A549 (cell line): Measurements from ENCODE around the gene GLDC. TPM values are rescaled to one million over a fixed set of nuclear protein-coding genes. Genes with fewer than 3 reads are reported as not detected.
A peak's percentile ranks its signal among the peaks of the same experiment; 100 is the strongest.

Source experiments
- ATAC-seq, 2 experiments: fragments of 200-7000 bp in 1 of 2; fragments of >200 bp in 1 of 2; cut with Nextera tagmentation in 1 of 2; cut with Tn5 transposase in 1 of 2; 3 replicates each; pipeline versions ENCODE4 v1.8.0 to v1.9.1; 2018 to 2020; ENCODE audit warnings: mild to moderate bottlenecking in 1 of 2, moderate library complexity in 1 of 2
- CTCF ChIA-PET: fragments of 300-600 bp; sonication (Branson Sonifier 250); formaldehyde crosslinking; extraction: SDS; loops from one replicate; lab custom pipeline; 2021; ENCODE audit warnings: antibody characterized with exemption, inconsistent platforms; lab: Yijun Ruan, JAX
- POLR2A ChIA-PET: fragments of 350-600 bp; formaldehyde crosslinking; extraction: SDS; loops from one replicate; lab custom pipeline; 2021; ENCODE audit warnings: antibody characterized with exemption, inconsistent platforms; lab: Yijun Ruan, JAX
- DNase-seq, 2 experiments: peaks; one replicate each; pipeline versions ENCODE4 v3.0.0 to v3.0.0-alpha.2; 2011 to 2016; ENCODE audit warnings: low read depth in 1 of 2, low spot score in 1 of 2
- FAIRE-seq: peaks from 2 replicates; lab custom pipeline; 2011; peaks lifted over from hg19 to GRCh38; lab: Jason Lieb, UNC
- H3K27ac ChIP-seq, 2 experiments: fragments of >200 bp; sonication (Bioruptor Twin); formaldehyde crosslinking; 3 replicates each; pipeline ENCODE4 v1.5.1; 2016 to 2017
- H3K4me1 ChIP-seq: fragments of >200 bp; sonication (Bioruptor Twin); formaldehyde crosslinking; 3 replicates; pipeline ENCODE4 v1.6.1; 2016
- H3K4me2 ChIP-seq: fragments of >200 bp; sonication (Bioruptor Twin); formaldehyde crosslinking; 3 replicates; pipeline ENCODE4 v1.6.1; 2016
- H3K4me3 ChIP-seq: fragments of >200 bp; sonication (Bioruptor Twin); formaldehyde crosslinking; 3 replicates; pipeline ENCODE4 v1.5.1; 2016
- H3K9me3 ChIP-seq: fragments of >200 bp; sonication (Bioruptor Twin); formaldehyde crosslinking; 3 replicates; pipeline ENCODE4 v1.6.1; 2016
- BHLHE40 ChIP-seq: IDR thresholded peaks from 2 replicates; pipeline ENCODE4 v1.6.1; 2012; ENCODE audit warnings: low read depth, low read length, inconsistent platforms
- CBX2 ChIP-seq: fragments of 200-600 bp; sonication (generic); IDR thresholded peaks from 2 replicates; pipeline ENCODE4 v1.6.1; 2016; ENCODE audit warnings: low read depth, mild to moderate bottlenecking, borderline replicate concordance
- CBX8 ChIP-seq: fragments of 200-600 bp; sonication (generic); IDR thresholded peaks from 2 replicates; pipeline ENCODE4 v1.6.1; 2016
- CEBPB ChIP-seq, 2 experiments: fragments of >200 bp in 1 of 2; sonication (Bioruptor Twin) in 1 of 2; formaldehyde crosslinking in 1 of 2; IDR thresholded peaks; 2 replicates each; pipeline ENCODE4 v1.6.1; 2012 to 2016
- E2F6 ChIP-seq: IDR thresholded peaks from 2 replicates; pipeline ENCODE4 v1.6.1; 2012; ENCODE audit warnings: low read depth, borderline replicate concordance
- HOXB13 ChIP-seq: fragments of 250-450 bp; sonication (Bioruptor Pico); IDR thresholded peaks from 2 replicates; pipeline ENCODE4 v1.5.0; 2020; ENCODE audit warnings: low read depth, mild to moderate bottlenecking, moderate library complexity
- JUNB ChIP-seq: fragments of >200 bp; sonication (Bioruptor Twin); formaldehyde crosslinking; IDR thresholded peaks from 2 replicates; pipeline ENCODE4 v1.6.1; 2016
- KDM5A ChIP-seq: fragments of 200-600 bp; sonication (generic); IDR thresholded peaks from 2 replicates; pipeline ENCODE4 v1.6.1; 2016; ENCODE audit warnings: antibody characterized with exemption, mild to moderate bottlenecking
- MAZ ChIP-seq: fragments of 150-350 bp; IDR thresholded peaks from 2 replicates; pipeline ENCODE4 v1.6.1; 2014; ENCODE audit warnings: antibody characterized with exemption, low read depth, low read length, borderline replicate concordance
- NR3C1 ChIP-seq: fragments of >200 bp; sonication (Bioruptor Twin); formaldehyde crosslinking; IDR thresholded peaks from 3 replicates; pipeline ENCODE4 v1.6.1; 2017
- PBX3 ChIP-seq: IDR thresholded peaks from 2 replicates; pipeline ENCODE4 v1.6.1; 2012
- RAD21 ChIP-seq, 2 experiments: fragments of >200 bp in 1 of 2; sonication (Bioruptor Twin) in 1 of 2; formaldehyde crosslinking in 1 of 2; IDR thresholded peaks in 1 of 2; conservative IDR thresholded peaks in 1 of 2; 2 replicates in 1 of 2; 3 replicates in 1 of 2; pipeline ENCODE4 v1.6.1; 2012 to 2018; ENCODE audit warnings: inconsistent platforms in 1 of 2
- REST ChIP-seq: fragments of 200-600 bp; sonication (generic); IDR thresholded peaks from 2 replicates; pipeline ENCODE4 v1.6.1; 2016; ENCODE audit warnings: antibody characterized with exemption, mild to moderate bottlenecking, moderate library complexity
- RNF2 ChIP-seq: fragments of 200-600 bp; sonication (generic); IDR thresholded peaks from 2 replicates; pipeline ENCODE4 v1.6.1; 2016; ENCODE audit warnings: low read depth, mild to moderate bottlenecking, antibody characterized with exemption, moderate library complexity, borderline replicate concordance
- SMC3 ChIP-seq: fragments of >200 bp; sonication (Bioruptor Twin); formaldehyde crosslinking; IDR thresholded peaks from 3 replicates; pipeline ENCODE4 v1.6.1; 2018; ENCODE audit warnings: inconsistent platforms
- TP53 ChIP-seq: fragments of 250-450 bp; sonication (Bioruptor Pico); IDR thresholded peaks from 2 replicates; pipeline ENCODE4 v1.5.0; 2021; ENCODE audit warnings: mild to moderate bottlenecking, moderate library complexity
- ZSCAN20 ChIP-seq: fragments of 250-450 bp; sonication (Bioruptor Pico); IDR thresholded peaks from 2 replicates; pipeline ENCODE4 v1.8.0; 2022; ENCODE audit warnings: mild to moderate bottlenecking, moderate library complexity
- WGBS: methylation state at CpG from one replicate; pipeline ENCODE4 v1.1.6; 2017; ENCODE audit errors: missing lambda C conversion rate; 5-methylcytosine and 5-hydroxymethylcytosine counted together
- polyA plus RNA-seq, 4 experiments: library from polyadenylated mRNA; depleted of rRNA in 3 of 4; stranded (reverse); fragments of >200 nt; fragmentation: RNase III in 1 of 4; extraction: RNeasy Plus Mini Kit Qiagen cat#74134 plus additional on column Dnase treatment in 1 of 4; gene quantifications; 2 replicates in 3 of 4; 3 replicates in 1 of 4; pipeline ENCODE4 v1.2.3, GENCODE V29; 2011 to 2017

The GLDC gene
- polyA plus RNA-seq, 2 of the 4 experiments (the other 2 are of a cell fraction): 16.7 to 18.8 TPM

GRCh38 chr9:6495466-6495865 lies 150.1 kb downstream of the GLDC start:
- Histone ChIP-seq H3K4me1 (no peaks in the 10 kb centered on the region), H3K9me3 (no peaks in the 10 kb centered on the region), H3K4me3 (no peak overlapping the region), H3K4me2 (no peak overlapping the region), H3K27ac (no peak overlapping the region)
- POLR2A ChIA-PET: no interaction called here
- DNase-seq: peak in 1 of 2 experiments; percentile 10
- FAIRE-seq: no peak
- CTCF ChIA-PET: interaction anchor here (0.8 to 1.7 kb wide), 4 partner anchors 12 to 80 kb away, joined by 3 to 6 read pairs (median 3); no protein-coding TSS in a partner anchor
- peak in 1 of 2 experiments; percentile 46; a peak in 2 of 6 replicates for ATAC-seq
- WGBS: 83% methylated on average over 1 of the region's 1 CpG
- 0 out of 5 replicates have a peak, but pooled peaks of 1 of the 2 experiments have one; percentile 4 for TF ChIP-seq RAD21 (conservative IDR thresholded peaks at IDR 0.05 in 1 of 2, IDR thresholded peaks at IDR 0.05 in 1 of 2)
- TF ChIP-seq KDM5A: no peak

- H3K27ac ChIP-seq: no peak overlapping the region
- no peak overlapping the region for H3K4me3 ChIP-seq
- no peak overlapping the region for H3K4me2 ChIP-seq
- H3K4me1 ChIP-seq: no peaks in the 10 kb centered on the region
- POLR2A ChIA-PET: no interaction called here
- DNase-seq: no peak
- WGBS: 94% methylated on average over 2 of the region's 2 CpGs
- no peak for FAIRE-seq
- CTCF ChIA-PET: interaction anchor here (0.6 kb wide), 1 partner anchor 13 kb away, joined by 3 read pairs; no protein-coding TSS in a partner anchor
- TF ChIP-seq RNF2: no peak
- no peak for TF ChIP-seq CBX2
- TF ChIP-seq MAZ: no peak
- no peak for TF ChIP-seq BHLHE40
- no peak for TF ChIP-seq CBX8
- no peak for TF ChIP-seq CEBPB (IDR thresholded peaks at IDR 0.05)
- TF ChIP-seq NR3C1: no peak
- TF ChIP-seq JUNB: no peak
- TF ChIP-seq, all 56 proteins: peak for 0
- ATAC-seq: no peak
- H3K9me3 ChIP-seq: no peaks in the 10 kb centered on the region
These were observed 154.7 kb downstream of the GLDC start for GRCh38 chr9:6490863-6491262.

- Histone ChIP-seq H3K4me2 (no peak overlapping the region), H3K4me1 (no peaks in the 10 kb centered on the region), H3K27ac (no peak overlapping the region), H3K9me3 (no peaks in the 10 kb centered on the region), H3K4me3 (no peak overlapping the region)
- no peak for TF ChIP-seq MAZ
- TF ChIP-seq ZSCAN20 (CRISPR knock-in tag): no peak
- TF ChIP-seq E2F6: no peak
- TF ChIP-seq HOXB13 (CRISPR knock-in tag): no peak
- TF ChIP-seq SMC3: no peak
- no peak for TF ChIP-seq TP53 (CRISPR knock-in tag)
- no peak for TF ChIP-seq PBX3
- TF ChIP-seq REST: no peak
- ATAC-seq: no peak
- 89% methylated on average over 1 of the region's 1 CpG for WGBS
- no peak for FAIRE-seq
- ChIA-PET CTCF (interaction anchor here (1.0 to 2.7 kb wide), 2 partner anchors 10 to 136 kb away, joined by 4 to 6 read pairs; no protein-coding TSS in a partner anchor), POLR2A (interaction anchor here (0.6 to 1.1 kb wide), 2 partner anchors 54 to 75 kb away, joined by 4 to 7 read pairs; no protein-coding TSS in a partner anchor)
- no peak for DNase-seq
These were observed 156.4 kb downstream of the GLDC start for GRCh38 chr9:6489099-6489498.
